ENCODE data around the gene TTC22.

The TTC22 gene

DNA sequence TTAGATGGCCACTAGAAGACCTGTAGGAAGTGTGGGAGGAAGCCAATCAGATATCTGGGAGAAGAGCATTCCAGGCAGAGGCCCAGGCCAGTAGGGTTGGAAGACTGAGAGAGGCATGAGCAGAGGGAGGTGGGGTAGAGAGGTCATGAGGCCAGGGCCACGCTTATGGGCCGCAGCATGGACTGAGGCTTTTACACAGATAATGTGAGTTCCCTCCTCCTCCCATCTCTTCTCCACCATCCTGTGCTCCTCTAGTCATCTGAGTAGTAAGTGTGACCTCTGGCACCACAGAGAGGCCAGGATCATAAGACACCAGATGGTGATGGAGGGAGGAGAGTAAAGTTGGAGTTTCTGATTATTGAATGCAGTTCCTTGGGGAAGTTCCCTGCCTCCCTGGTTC is 17.1 kb downstream of the TTC22 start:
- Histone ChIP-seq H4K12ac (ENCODE audit: low read depth, low read length) (no peak overlapping the region), H3K4me2 (ENCODE audit: low read length) (no peak overlapping the region), H3K4me3 (ENCODE audit: low read depth, low read length) (no peak overlapping the region), H2AK5ac (ENCODE audit: low read length) (no peak overlapping the region), H3K9ac (ENCODE audit: low read length) (no peak overlapping the region), H3K18ac (ENCODE audit: low read length) (no peak overlapping the region), H3K4me1 (ENCODE audit: control insufficient read depth in 1 of 2, insufficient read depth in 2 of 2, low read length in 2 of 2) (no peaks in the 10 kb centered on the region), H4K8ac (ENCODE audit: low read depth, low read length) (no peak overlapping the region), H3K14ac (ENCODE audit: low read length) (no peak overlapping the region), H4K91ac (ENCODE audit: low read depth, low read length) (no peak overlapping the region), H2AFZ (ENCODE audit: insufficient read depth, low read length, poor library complexity) (no peak overlapping the region), H3K79me2 (ENCODE audit: control insufficient read depth, insufficient read depth, low read length, poor library complexity) (no peaks in the 10 kb centered on the region), H3K9me3 (ENCODE audit: insufficient read depth, low read depth, low read length) (peaks cover 5% of the 10 kb centered on the region), H3K27ac (ENCODE audit: low read depth, low read length) (no peak overlapping the region), H3K27me3 (ENCODE audit: insufficient read depth, low read length) (peaks cover 3% of the 10 kb centered on the region), H3K23ac (ENCODE audit: low read length) (no peak overlapping the region), H2BK5ac (ENCODE audit: low read depth, low read length, poor library complexity) (no peak overlapping the region), H3K36me3 (ENCODE audit: control insufficient read depth in 1 of 2, insufficient read depth in 2 of 2, low read length in 2 of 2) (no peaks in the 10 kb centered on the region), H3K79me1 (ENCODE audit: low read length) (no peaks in the 10 kb centered on the region), H2BK120ac (ENCODE audit: insufficient read depth, low read length, poor library complexity) (no peak overlapping the region), H3K4ac (ENCODE audit: low read depth, low read length) (no peak overlapping the region), H2BK12ac (ENCODE audit: low read length) (no peak overlapping the region)
- no peak for DNase-seq
- WGBS (ENCODE audit: extremely low coverage, insufficient coverage, insufficient read length) = no CpG with 5 or more reads among the region's 2 CpGs

DNA sequence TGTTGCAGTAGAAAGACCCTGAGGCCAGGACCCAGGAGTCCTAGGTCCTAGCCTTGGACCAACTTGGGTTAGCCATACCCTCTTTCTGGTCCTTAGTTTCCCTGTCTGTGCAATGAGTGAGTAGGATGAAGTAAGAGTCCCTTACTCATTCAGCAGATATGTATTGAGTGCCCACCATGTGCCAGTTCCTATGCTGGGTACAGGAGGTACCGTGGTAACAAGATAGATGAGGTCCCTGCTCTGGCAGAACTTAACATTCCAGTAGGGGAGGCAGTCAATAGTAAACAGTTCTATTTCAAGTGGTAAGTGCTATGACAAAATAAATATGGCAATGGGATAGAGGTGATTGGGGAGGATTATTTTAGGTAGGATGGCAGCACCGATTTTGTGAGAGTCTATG is 18.5 kb downstream of the TTC22 start:
- H4K12ac ChIP-seq (ENCODE audit: low read depth, low read length) = no peak overlapping the region
- no peak for DNase-seq
- no peak overlapping the region for H3K14ac ChIP-seq (ENCODE audit: low read length)
- no peaks in the 10 kb centered on the region for H3K79me2 ChIP-seq (ENCODE audit: control insufficient read depth, insufficient read depth, low read length, poor library complexity)
- H3K79me1 ChIP-seq (ENCODE audit: low read length) = no peaks in the 10 kb centered on the region
- H3K4ac ChIP-seq (ENCODE audit: low read depth, low read length) = no peak overlapping the region
- H3K36me3 ChIP-seq (ENCODE audit: control insufficient read depth in 1 of 2, insufficient read depth in 2 of 2, low read length in 2 of 2) = no peaks in the 10 kb centered on the region
- no peak overlapping the region for H2BK120ac ChIP-seq (ENCODE audit: insufficient read depth, low read length, poor library complexity)
- H3K4me2 ChIP-seq (ENCODE audit: low read length) = no peak overlapping the region
- H3K27me3 ChIP-seq (ENCODE audit: insufficient read depth, low read length) = peaks cover 3% of the 10 kb centered on the region
- no peaks in the 10 kb centered on the region for H3K4me1 ChIP-seq (ENCODE audit: control insufficient read depth in 1 of 2, insufficient read depth in 2 of 2, low read length in 2 of 2)
- no peak overlapping the region for H3K27ac ChIP-seq (ENCODE audit: low read depth, low read length)
- H4K91ac ChIP-seq (ENCODE audit: low read depth, low read length) = no peak overlapping the region
- H2BK5ac ChIP-seq (ENCODE audit: low read depth, low read length, poor library complexity) = no peak overlapping the region
- no peak overlapping the region for H2AK5ac ChIP-seq (ENCODE audit: low read length)
- no peak overlapping the region for H3K4me3 ChIP-seq (ENCODE audit: low read depth, low read length)
- no peak overlapping the region for H2AFZ ChIP-seq (ENCODE audit: insufficient read depth, low read length, poor library complexity)
- no peak overlapping the region for H4K8ac ChIP-seq (ENCODE audit: low read depth, low read length)
- no CpG with 5 or more reads among the region's 2 CpGs for WGBS (ENCODE audit: extremely low coverage, insufficient coverage, insufficient read length)
- H3K18ac ChIP-seq (ENCODE audit: low read length) = no peak overlapping the region
- no peak overlapping the region for H3K9ac ChIP-seq (ENCODE audit: low read length)
- H2BK12ac ChIP-seq (ENCODE audit: low read length) = no peak overlapping the region
- H3K23ac ChIP-seq (ENCODE audit: low read length) = no peak overlapping the region
- H3K9me3 ChIP-seq (ENCODE audit: insufficient read depth, low read depth, low read length) = peaks cover 5% of the 10 kb centered on the region

DNA sequence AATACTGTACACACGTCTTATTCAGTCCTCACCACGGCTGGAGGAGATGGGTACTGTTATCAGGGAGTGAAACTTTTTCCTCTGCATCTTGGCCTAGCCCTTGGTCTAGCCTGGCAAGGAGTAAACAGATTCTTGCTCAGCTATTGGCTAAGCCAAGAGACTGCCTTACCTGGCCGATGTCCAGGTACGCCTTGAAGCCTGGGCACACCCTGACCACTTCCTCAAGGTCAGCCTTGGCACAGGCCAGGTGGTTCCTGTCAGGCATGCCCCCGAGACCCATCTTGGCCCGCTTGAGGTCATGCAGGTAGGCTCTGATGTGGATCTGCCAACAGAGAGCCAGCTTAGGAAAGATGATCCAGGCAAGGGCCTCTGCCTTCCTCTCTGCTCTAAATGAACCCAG is 19.0 kb downstream of the TTC22 start:
- WGBS (ENCODE audit: extremely low coverage, insufficient coverage, insufficient read length) = no CpG with 5 or more reads among the region's 6 CpGs
- Histone ChIP-seq H4K12ac (ENCODE audit: low read depth, low read length) (no peak overlapping the region), H2AK5ac (ENCODE audit: low read length) (no peak overlapping the region), H2BK12ac (ENCODE audit: low read length) (no peak overlapping the region), H4K91ac (ENCODE audit: low read depth, low read length) (no peak overlapping the region), H3K23ac (ENCODE audit: low read length) (no peak overlapping the region), H3K27ac (ENCODE audit: low read depth, low read length) (no peak overlapping the region), H3K27me3 (ENCODE audit: insufficient read depth, low read length) (peaks cover 3% of the 10 kb centered on the region), H3K18ac (ENCODE audit: low read length) (no peak overlapping the region), H2BK5ac (ENCODE audit: low read depth, low read length, poor library complexity) (no peak overlapping the region), H3K4ac (ENCODE audit: low read depth, low read length) (no peak overlapping the region), H3K9me3 (ENCODE audit: insufficient read depth, low read depth, low read length) (peaks cover 5% of the 10 kb centered on the region), H3K79me2 (ENCODE audit: control insufficient read depth, insufficient read depth, low read length, poor library complexity) (no peaks in the 10 kb centered on the region), H3K36me3 (ENCODE audit: control insufficient read depth in 1 of 2, insufficient read depth in 2 of 2, low read length in 2 of 2) (no peaks in the 10 kb centered on the region), H2AFZ (ENCODE audit: insufficient read depth, low read length, poor library complexity) (no peak overlapping the region), H2BK120ac (ENCODE audit: insufficient read depth, low read length, poor library complexity) (no peak overlapping the region), H3K14ac (ENCODE audit: low read length) (no peak overlapping the region), H4K8ac (ENCODE audit: low read depth, low read length) (no peak overlapping the region), H3K4me2 (ENCODE audit: low read length) (no peak overlapping the region), H3K9ac (ENCODE audit: low read length) (no peak overlapping the region), H3K4me3 (ENCODE audit: low read depth, low read length) (no peak overlapping the region), H3K79me1 (ENCODE audit: low read length) (no peaks in the 10 kb centered on the region), H3K4me1 (ENCODE audit: control insufficient read depth in 1 of 2, insufficient read depth in 2 of 2, low read length in 2 of 2) (no peaks in the 10 kb centered on the region)
- DNase-seq = no peak

DNA sequence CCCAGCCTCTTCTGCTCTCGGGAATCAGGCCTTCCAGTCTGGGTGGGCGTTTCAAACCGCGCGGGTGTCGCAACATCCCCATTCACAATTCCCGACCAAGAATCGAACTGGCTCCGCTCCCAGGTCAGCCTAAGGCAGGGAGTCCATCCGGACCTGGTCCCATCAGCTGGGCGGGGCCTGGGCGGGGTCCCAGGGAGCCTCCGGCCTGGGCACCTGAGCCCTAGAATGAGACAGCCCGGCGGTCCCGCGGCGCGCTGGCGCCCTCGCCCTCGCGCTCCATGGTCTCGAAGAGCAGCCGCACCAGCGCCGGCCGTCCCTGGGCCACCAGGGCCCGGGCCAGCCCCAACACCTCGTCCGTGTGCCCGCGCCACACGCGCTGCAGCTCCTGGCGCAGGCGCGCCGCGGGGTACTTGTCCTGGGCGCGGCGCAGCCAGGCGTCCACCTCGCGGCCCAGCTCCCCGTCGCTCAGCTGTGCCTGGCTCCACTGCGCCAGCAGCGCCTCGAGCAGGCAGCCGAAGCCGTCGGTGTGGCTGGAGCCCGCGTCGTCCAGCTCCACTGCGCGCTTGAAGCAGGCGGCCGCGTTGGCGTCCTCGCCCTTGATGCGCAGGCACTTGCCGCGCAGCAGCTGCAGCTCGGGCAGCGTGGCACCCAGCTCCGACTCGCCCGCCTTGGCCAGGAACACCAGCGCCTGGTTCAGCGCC is 19.9 kb downstream of the TTC22 start:
- Histone ChIP-seq H3K79me2 (ENCODE audit: control insufficient read depth, insufficient read depth, low read length, poor library complexity) (no peaks in the 10 kb centered on the region), H3K9me3 (ENCODE audit: insufficient read depth, low read depth, low read length) (peaks cover 5% of the 10 kb centered on the region), H3K14ac (ENCODE audit: low read length) (no peak overlapping the region), H3K79me1 (ENCODE audit: low read length) (no peaks in the 10 kb centered on the region), H3K4me1 (ENCODE audit: control insufficient read depth in 1 of 2, insufficient read depth in 2 of 2, low read length in 2 of 2) (no peaks in the 10 kb centered on the region), H2BK5ac (ENCODE audit: low read depth, low read length, poor library complexity) (no peak overlapping the region), H4K91ac (ENCODE audit: low read depth, low read length) (no peak overlapping the region), H4K12ac (ENCODE audit: low read depth, low read length) (no peak overlapping the region), H3K23ac (ENCODE audit: low read length) (no peak overlapping the region), H3K27me3 (ENCODE audit: insufficient read depth, low read length) (peaks cover 3% of the 10 kb centered on the region), H3K4me2 (ENCODE audit: low read length) (peak overlapping the region; percentile 48), H4K8ac (ENCODE audit: low read depth, low read length) (no peak overlapping the region), H3K27ac (ENCODE audit: low read depth, low read length) (no peak overlapping the region), H3K36me3 (ENCODE audit: control insufficient read depth in 1 of 2, insufficient read depth in 2 of 2, low read length in 2 of 2) (no peaks in the 10 kb centered on the region), H3K9ac (ENCODE audit: low read length) (no peak overlapping the region), H3K4ac (ENCODE audit: low read depth, low read length) (no peak overlapping the region), H2AK5ac (ENCODE audit: low read length) (no peak overlapping the region), H2AFZ (ENCODE audit: insufficient read depth, low read length, poor library complexity) (no peak overlapping the region), H2BK120ac (ENCODE audit: insufficient read depth, low read length, poor library complexity) (no peak overlapping the region), H3K4me3 (ENCODE audit: low read depth, low read length) (no peak overlapping the region), H3K18ac (ENCODE audit: low read length) (no peak overlapping the region), H2BK12ac (ENCODE audit: low read length) (no peak overlapping the region)
- no CpG with 5 or more reads among the region's 74 CpGs for WGBS (ENCODE audit: extremely low coverage, insufficient coverage, insufficient read length)
- DNase-seq = peak in 1 of 2 donors; percentile 6
